GM13977 (cell line): Measurements from ENCODE around the gene PIP5K1C.
"Not testable (repeated sequence)": the region's sequence is repeated elsewhere in the genome, so short reads cannot be mapped to it uniquely, and the experiment has no call there.

Experiments used
- DNase-seq: peaks from one replicate; pipeline ENCODE4 v3.0.0; 2012; ENCODE audit warnings: low spot score
- in situ Hi-C: fragments of 300-500 bp; cut with MboI; formaldehyde crosslinking; loops from one replicate; pipeline ENCODE4 v1.12.0; 2022; ENCODE audit warnings: low sequenced_read_pairs, low pct_unique_long_range_greater_than_20kb, mixed read lengths, inconsistent platforms; ENCODE audit not compliant: unreplicated experiment
- TF ChIP-seq, protein P1 (sequence below): IDR thresholded peaks from 2 replicates; pipeline ENCODE4 v1.5.1; 2012; ENCODE audit warnings: mild to moderate bottlenecking, control low read depth; ENCODE audit not compliant: insufficient read depth; ENCODE audit errors: extremely low read depth, missing control alignments

The PIP5K1C gene

DNA sequence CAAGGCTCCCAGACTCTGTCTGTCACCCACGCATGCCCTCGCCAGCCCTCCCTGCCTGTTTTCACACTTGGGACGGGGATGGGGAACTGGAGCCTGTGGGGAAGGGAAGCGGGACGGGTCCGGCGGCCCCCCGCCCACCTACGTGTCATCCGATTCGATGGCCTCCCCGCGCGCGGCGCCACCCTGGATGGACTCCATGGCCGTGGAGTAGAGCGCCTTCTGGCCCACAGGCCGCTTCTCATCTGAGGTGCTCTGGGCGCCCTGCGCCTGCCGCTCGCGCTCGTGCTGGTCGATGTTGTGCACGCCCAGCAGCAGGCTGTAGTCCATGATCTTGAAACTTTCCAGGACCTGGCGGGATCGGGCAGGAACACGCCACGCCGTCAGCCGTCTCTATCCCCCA is 48.6 kb downstream of the PIP5K1C start:
- DNase-seq = no peak
- in situ Hi-C loops = no loop called here
- TF ChIP-seq, protein P1, sequence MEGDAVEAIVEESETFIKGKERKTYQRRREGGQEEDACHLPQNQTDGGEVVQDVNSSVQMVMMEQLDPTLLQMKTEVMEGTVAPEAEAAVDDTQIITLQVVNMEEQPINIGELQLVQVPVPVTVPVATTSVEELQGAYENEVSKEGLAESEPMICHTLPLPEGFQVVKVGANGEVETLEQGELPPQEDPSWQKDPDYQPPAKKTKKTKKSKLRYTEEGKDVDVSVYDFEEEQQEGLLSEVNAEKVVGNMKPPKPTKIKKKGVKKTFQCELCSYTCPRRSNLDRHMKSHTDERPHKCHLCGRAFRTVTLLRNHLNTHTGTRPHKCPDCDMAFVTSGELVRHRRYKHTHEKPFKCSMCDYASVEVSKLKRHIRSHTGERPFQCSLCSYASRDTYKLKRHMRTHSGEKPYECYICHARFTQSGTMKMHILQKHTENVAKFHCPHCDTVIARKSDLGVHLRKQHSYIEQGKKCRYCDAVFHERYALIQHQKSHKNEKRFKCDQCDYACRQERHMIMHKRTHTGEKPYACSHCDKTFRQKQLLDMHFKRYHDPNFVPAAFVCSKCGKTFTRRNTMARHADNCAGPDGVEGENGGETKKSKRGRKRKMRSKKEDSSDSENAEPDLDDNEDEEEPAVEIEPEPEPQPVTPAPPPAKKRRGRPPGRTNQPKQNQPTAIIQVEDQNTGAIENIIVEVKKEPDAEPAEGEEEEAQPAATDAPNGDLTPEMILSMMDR = no peak

DNA sequence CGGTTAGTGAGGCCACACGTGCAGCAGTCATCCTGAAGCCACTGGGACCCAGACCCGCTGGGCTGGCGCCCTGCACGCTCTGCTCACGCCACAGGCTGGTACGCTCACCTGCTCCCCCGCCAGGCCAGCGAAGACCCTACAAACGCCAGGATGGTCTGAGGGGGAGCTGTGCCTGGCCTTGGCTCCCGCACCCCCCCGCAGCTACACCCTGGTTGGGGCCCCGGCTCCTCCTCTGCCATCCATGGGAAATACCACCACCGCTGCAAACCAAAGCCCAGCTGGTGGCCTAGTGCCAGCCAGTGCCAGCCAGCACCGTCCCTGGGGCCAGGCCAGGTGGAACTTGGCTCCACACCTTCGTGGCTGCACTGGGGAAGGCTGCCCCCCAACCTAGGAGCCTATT is 50.4 kb downstream of the PIP5K1C start:
- no peak for DNase-seq
- in situ Hi-C loops = no loop called here
- TF ChIP-seq, protein P1 = no peak

- DNase-seq = no peak
- TF ChIP-seq, protein P1 = no peak
- in situ Hi-C loops = no loop called here
These were observed 52.0 kb downstream of the PIP5K1C start for GRCh38 chr19:3648037-3648905.

DNA sequence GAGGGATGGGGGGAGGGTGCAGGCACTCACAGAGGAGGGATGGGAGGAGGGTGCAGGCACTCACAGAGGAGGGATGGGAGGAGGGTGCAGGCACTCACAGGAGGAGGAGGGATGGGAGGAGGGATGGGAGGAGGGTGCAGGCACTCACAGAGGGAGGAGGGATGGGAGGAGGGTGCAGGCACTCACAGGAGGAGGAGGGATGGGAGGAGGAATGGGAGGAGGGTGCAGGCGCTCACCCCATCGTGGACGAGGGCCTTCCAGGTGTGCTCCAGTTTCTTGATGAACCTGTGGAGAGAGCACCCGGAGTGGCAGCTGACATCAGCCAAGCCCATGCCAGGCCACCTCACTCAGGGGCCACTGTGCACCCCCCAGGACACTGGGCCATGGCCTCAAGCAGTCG is 53.2 kb downstream of the PIP5K1C start:
- in situ Hi-C loops, DNase-seq: not testable (repeated sequence)

DNA sequence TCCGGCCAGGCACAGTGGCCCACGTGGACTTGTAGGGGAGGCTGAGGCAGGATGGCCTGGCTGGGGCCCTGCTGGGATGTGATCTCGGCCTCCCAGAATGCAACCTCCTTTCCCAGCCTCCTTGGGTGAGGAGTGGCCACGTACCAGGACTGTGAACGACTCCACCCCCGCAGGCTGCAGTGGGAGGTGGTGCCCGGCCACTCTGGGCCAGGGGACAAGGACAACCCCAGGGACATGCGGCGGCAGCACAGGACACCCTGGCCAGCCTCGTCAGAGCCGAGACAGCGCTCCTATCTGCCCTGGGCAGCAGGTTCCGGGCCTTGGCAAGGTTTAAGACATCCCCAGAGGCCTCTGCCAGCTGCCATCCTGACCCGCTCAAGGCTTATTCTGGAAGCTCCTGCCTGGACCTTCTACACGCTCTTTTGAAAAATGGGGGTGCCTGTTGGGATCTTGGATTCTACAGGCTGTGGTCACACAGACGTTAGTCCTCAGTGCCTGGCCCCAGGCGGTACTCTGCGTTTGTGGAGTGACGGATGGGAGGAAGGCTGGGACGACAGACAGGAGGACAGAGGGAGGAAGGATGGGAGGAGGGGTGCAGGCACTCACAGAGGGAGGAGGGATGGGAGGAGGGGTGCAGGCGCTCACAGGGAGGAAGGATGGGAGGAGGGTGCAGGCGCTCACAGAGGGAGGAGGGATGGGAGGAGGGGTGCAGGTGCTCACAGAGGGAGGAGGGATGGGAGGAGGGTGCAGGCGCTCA is 53.8 kb downstream of the PIP5K1C start:
- in situ Hi-C loops = no loop called here
- DNase-seq = no peak
- TF ChIP-seq, protein P1 = no peak

- in situ Hi-C loops = no loop called here
- DNase-seq = no peak
- TF ChIP-seq, protein P1 = no peak
These were observed 54.5 kb downstream of the PIP5K1C start for GRCh38 chr19:3645726-3646125.

- in situ Hi-C loops = no loop called here
- TF ChIP-seq, protein P1 = no peak
- no peak for DNase-seq
These were observed 55.2 kb downstream of the PIP5K1C start for GRCh38 chr19:3645067-3645396.
